GM19397 (cell line): ENCODE data around the gene PFDN4.

Experiments
- ATAC-seq: cut with Tn5 transposase; IDR thresholded peaks from one replicate; pipeline ENCODE4 v1.9.1; 2021; ENCODE audit warnings: mild to moderate bottlenecking, moderate library complexity; ENCODE audit not compliant: unreplicated experiment

Gene PFDN4

GRCh38 chr20:54173653-54174456, 34.0 kb upstream of the PFDN4 start, which contains the start of gene CYP24A1:
Gene CYP24A1, minus strand, starts transcription at chr20:54173986. Its CDS starts 407 bp downstream, at chr20:54173579.
- ATAC-seq: no peak

- ATAC-seq: no peak
Measured at GRCh38 chr20:54174457-54175175, 33.3 kb upstream of the PFDN4 start.

GRCh38 chr20:54176610-54177009, 31.3 kb upstream of the PFDN4 start:
- no peak for ATAC-seq

GRCh38 chr20:54177378-54177777, 30.5 kb upstream of the PFDN4 start:
- ATAC-seq: no peak

GRCh38 chr20:54178256-54178655, 29.6 kb upstream of the PFDN4 start:
- ATAC-seq: no peak

GRCh38 chr20:54179946-54180345, 27.9 kb upstream of the PFDN4 start:
- ATAC-seq: no peak

- ATAC-seq: no peak
Measured at GRCh38 chr20:54180931-54181330, 27.0 kb upstream of the PFDN4 start.

GRCh38 chr20:54184071-54184470, 23.8 kb upstream of the PFDN4 start:
- ATAC-seq: no peak

- no peak for ATAC-seq
Measured at GRCh38 chr20:54184904-54185626, 22.8 kb upstream of the PFDN4 start.

GRCh38 chr20:54188132-54188849, 19.6 kb upstream of the PFDN4 start:
- ATAC-seq: no peak

- ATAC-seq: no peak
Measured at GRCh38 chr20:54189630-54190029, 18.3 kb upstream of the PFDN4 start.

- no peak for ATAC-seq
Measured at GRCh38 chr20:54190217-54190616, 17.7 kb upstream of the PFDN4 start.

GRCh38 chr20:54193817-54194216, 14.1 kb upstream of the PFDN4 start:
- no peak for ATAC-seq

- no peak for ATAC-seq
Measured at GRCh38 chr20:54194724-54195438, 13.0 kb upstream of the PFDN4 start.

- ATAC-seq: no peak
Measured at GRCh38 chr20:54195483-54196472, 12.1 kb upstream of the PFDN4 start.

- ATAC-seq: no peak
Measured at GRCh38 chr20:54197621-54198604, 10.0 kb upstream of the PFDN4 start.

- no peak for ATAC-seq
Measured at GRCh38 chr20:54199283-54199682, 8.6 kb upstream of the PFDN4 start.

- ATAC-seq: no peak
Measured at GRCh38 chr20:54199721-54200176, 8.1 kb upstream of the PFDN4 start.
